K562 (cell line): ENCODE data around the gene FMR1. TPM values are rescaled to one million over a fixed set of nuclear protein-coding genes. Genes with fewer than 3 reads are reported as not detected.

Experiments used
- CBFB ChIP-seq: sonication (generic); formaldehyde crosslinking; IDR thresholded peaks from 2 replicates; pipeline ENCODE4 v1.4.0; 2020; ENCODE audit warnings: mild to moderate bottlenecking, missing genetic modification reagents
- CREB5 ChIP-seq: fragments of 250-450 bp; sonication (Bioruptor Pico); IDR thresholded peaks from 2 replicates; pipeline ENCODE4 v1.5.0; 2020; ENCODE audit warnings: mild to moderate bottlenecking
- MGA ChIP-seq: fragments of 450-650 bp; IDR thresholded peaks from 2 replicates; pipeline ENCODE4 v1.6.1; 2016; ENCODE audit warnings: mild to moderate bottlenecking, moderate library complexity
- MITF ChIP-seq: IDR thresholded peaks from 2 replicates; pipeline ENCODE4 v1.6.1; 2014; ENCODE audit warnings: antibody characterized with exemption
- NEUROD1 ChIP-seq: fragments of 150-350 bp; IDR thresholded peaks from 2 replicates; pipeline ENCODE4 v1.6.1; 2014; ENCODE audit warnings: borderline replicate concordance, low read length, low read depth; ENCODE audit not compliant: partially characterized antibody
- NRF1 ChIP-seq, 2 experiments: fragments of 450-650 bp; IDR thresholded peaks in 1 of 2; conservative IDR thresholded peaks in 1 of 2; 2 replicates each; pipeline ENCODE4 v1.6.1; 2014; ENCODE audit warnings: mild to moderate bottlenecking in 2 of 2
- RBFOX2 ChIP-seq: fragments of 200-400 bp; formaldehyde crosslinking; IDR thresholded peaks from 2 replicates; pipeline ENCODE4 v1.6.1; 2017; ENCODE audit warnings: low read depth, mild to moderate bottlenecking, low read length, moderate library complexity
- ZNF134 ChIP-seq: fragments of 250-450 bp; sonication (Bioruptor Pico); conservative IDR thresholded peaks from 2 replicates; pipeline ENCODE4 v1.4.0; 2020
- ZNF395 ChIP-seq: fragments of 200-800 bp; sonication (Bioruptor generic); IDR thresholded peaks from 2 replicates; pipeline ENCODE4 v1.6.1; 2017; ENCODE audit warnings: missing genetic modification characterization, missing compliant biosample characterization
- ZNF696 ChIP-seq: fragments of 250-450 bp; sonication (Bioruptor Pico); conservative IDR thresholded peaks from 2 replicates; pipeline ENCODE4 v1.4.0; 2020; ENCODE audit warnings: mild to moderate bottlenecking, moderate library complexity
- polyA plus RNA-seq, 8 experiments: library from polyadenylated mRNA; depleted of rRNA in 4 of 8; stranded (reverse) in 5 of 8; unstranded in 3 of 8; fragments of >200 nt; fragmentation: Nextera tagmentation in 2 of 8; fragmentation: Illumina TruSeq in 1 of 8; extraction: Ambion mirVana in 2 of 8; extraction: Trizol in 1 of 8; gene quantifications; 2 replicates each; pipeline versions ENCODE4 v1.2.1 to v1.2.3, GENCODE V29; 2011 to 2014; ENCODE audit warnings: inconsistent platforms in 1 of 8, missing spikeins in 1 of 8
- total RNA-seq, 7 experiments: library from RNA; depleted of rRNA in 6 of 7; stranded (reverse); fragments of >200 nt in 6 of 7; fragmentation: Illumina TruSeq in 2 of 7; extraction: Trizol in 2 of 7; gene quantifications; 2 replicates each; pipeline versions ENCODE4 v1.2.1 to v1.2.3, GENCODE V29; 2011 to 2021; ENCODE audit warnings: low replicate concordance in 1 of 7

The FMR1 gene
- total and polyA plus RNA-seq, 9 of the 15 experiments (the other 6 are each of a cell fraction or from before 2014, with no cell fraction given), result 4.8 to 26.5 (median 20.5) TPM

- TF ChIP-seq MGA (peak; percentile 95), NRF1 (conservative IDR thresholded peaks at IDR 0.05 in 1 of 2, IDR thresholded peaks at IDR 0.05 in 1 of 2) (peak; percentile 96), NEUROD1 (no peak), MITF (peak; percentile 45; the same call in 1 of the 2 replicates), ZNF134 (CRISPR knock-in tag) (0 out of 2 replicates have a peak, but pooled peaks have one; percentile 51), RBFOX2 (peak; percentile 68), CREB5 (CRISPR knock-in tag) (no peak), CBFB (CRISPR knock-in tag) (no peak), ZNF696 (CRISPR knock-in tag) (no peak), ZNF395 (CRISPR knock-in tag) (no peak)
These were observed at the start of gene FMR1 (continued) for GRCh38 chrX:147911192-147912022.
